ENCODE measurements around the gene LAMA2. TPM values are rescaled to one million over a fixed set of nuclear protein-coding genes. Genes with fewer than 3 reads are reported as not detected.

Gene LAMA2
- total RNA-seq, 1 experiment from 2014 or later: 4.2 TPM

DNA sequence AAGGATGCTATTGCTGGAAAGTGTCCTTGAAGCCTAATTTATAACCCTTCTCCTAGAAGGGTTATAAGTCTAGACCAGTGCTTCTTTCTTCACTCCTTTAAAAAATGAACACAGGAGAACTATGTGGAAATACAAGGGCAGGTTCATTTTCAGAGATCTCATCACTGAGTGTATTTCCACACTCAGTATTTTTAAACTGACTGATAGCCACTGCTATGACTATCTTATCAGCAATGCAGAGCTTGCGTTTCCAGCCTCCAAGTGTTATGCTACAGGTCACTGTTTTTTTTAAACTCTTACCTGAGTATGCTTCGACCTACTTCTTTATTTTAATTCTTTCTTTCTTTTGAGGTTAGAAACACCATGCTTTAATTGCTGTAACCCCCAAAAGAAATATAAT is 508.0 kb downstream of the LAMA2 start:
- Mint-ChIP-seq H3K9me3 (no peaks in the 10 kb centered on the region), H3K36me3 (ENCODE audit: insufficient read depth in 1 of 3, low read depth in 3 of 3) (no peaks in the 10 kb centered on the region), H3K27me3 (ENCODE audit: low read depth) (no peaks in the 10 kb centered on the region), H3K4me3 (no peak overlapping the region), H3K4me1 (peaks cover 0 to 9% of the 10 kb centered on the region in 2 experiments; a peak in 1 of 4 replicates), H3K27ac (no peak overlapping the region)
- Histone ChIP-seq H2BK12ac (ENCODE audit: insufficient read length, low read depth, low read length) (no peak overlapping the region), H3K9ac (ENCODE audit: extremely low read depth, insufficient read length, low read length) (no peak overlapping the region), H3K4ac (ENCODE audit: low read depth, low read length) (no peak overlapping the region), H4K8ac (replicated peaks; ENCODE audit: insufficient read length, low read depth, low read length) (no peak overlapping the region), H3T11ph (ENCODE audit: low read length) (no peak overlapping the region), H3K23ac (ENCODE audit: insufficient read length, low read depth, low read length) (no peak overlapping the region), H3K56ac (ENCODE audit: insufficient read length, low read depth, low read length) (no peak overlapping the region), H2BK15ac (ENCODE audit: low read depth, low read length) (no peak overlapping the region), H3K79me1 (ENCODE audit: insufficient read depth, low read depth, low read length, poor library complexity, severe bottlenecking) (no peaks in the 10 kb centered on the region), H3K9me3 (ENCODE audit: control insufficient read depth, low read depth, low read length) (no peaks in the 10 kb centered on the region), H3K4me1 (ENCODE audit: insufficient read depth, low read length) (no peaks in the 10 kb centered on the region), H4K5ac (ENCODE audit: insufficient read length, low read depth, low read length) (no peak overlapping the region), H4K91ac (ENCODE audit: insufficient read length, low read depth, low read length) (no peak overlapping the region), H4K20me1 (ENCODE audit: control insufficient read depth, insufficient read depth, insufficient read length) (no peaks in the 10 kb centered on the region), H3K27me3 (ENCODE audit: insufficient read depth, low read length) (no peaks in the 10 kb centered on the region), H2BK20ac (ENCODE audit: low read depth, low read length, poor library complexity, severe bottlenecking) (no peak overlapping the region), H3K18ac (ENCODE audit: insufficient read length, low read depth, low read length) (no peak overlapping the region), H3K4me2 (ENCODE audit: insufficient read depth, insufficient read length, low read length) (no peak overlapping the region), H3K14ac (ENCODE audit: insufficient read depth, low read length) (no peak overlapping the region), H2AFZ (ENCODE audit: low read length) (no peak overlapping the region), H2BK5ac (ENCODE audit: insufficient read length, low read length) (no peak overlapping the region), H2BK120ac (ENCODE audit: low read depth, low read length, poor library complexity, severe bottlenecking) (no peak overlapping the region), H3K27ac (ENCODE audit: insufficient read length, low read depth, low read length) (no peak overlapping the region), H3K23me2 (ENCODE audit: insufficient read length, low read depth, low read length, poor library complexity, severe bottlenecking) (no peaks in the 10 kb centered on the region), H2AK5ac (ENCODE audit: insufficient read length, low read length) (no peak overlapping the region), H3K79me2 (ENCODE audit: insufficient read depth, low read length) (no peaks in the 10 kb centered on the region)
- no peak for DNase-seq
- no CpG with 5 or more reads among the region's 2 CpGs for WGBS (ENCODE audit: extremely low coverage, insufficient read length, low lambda C conversion rate)
- TF ChIP-seq, protein P1, sequence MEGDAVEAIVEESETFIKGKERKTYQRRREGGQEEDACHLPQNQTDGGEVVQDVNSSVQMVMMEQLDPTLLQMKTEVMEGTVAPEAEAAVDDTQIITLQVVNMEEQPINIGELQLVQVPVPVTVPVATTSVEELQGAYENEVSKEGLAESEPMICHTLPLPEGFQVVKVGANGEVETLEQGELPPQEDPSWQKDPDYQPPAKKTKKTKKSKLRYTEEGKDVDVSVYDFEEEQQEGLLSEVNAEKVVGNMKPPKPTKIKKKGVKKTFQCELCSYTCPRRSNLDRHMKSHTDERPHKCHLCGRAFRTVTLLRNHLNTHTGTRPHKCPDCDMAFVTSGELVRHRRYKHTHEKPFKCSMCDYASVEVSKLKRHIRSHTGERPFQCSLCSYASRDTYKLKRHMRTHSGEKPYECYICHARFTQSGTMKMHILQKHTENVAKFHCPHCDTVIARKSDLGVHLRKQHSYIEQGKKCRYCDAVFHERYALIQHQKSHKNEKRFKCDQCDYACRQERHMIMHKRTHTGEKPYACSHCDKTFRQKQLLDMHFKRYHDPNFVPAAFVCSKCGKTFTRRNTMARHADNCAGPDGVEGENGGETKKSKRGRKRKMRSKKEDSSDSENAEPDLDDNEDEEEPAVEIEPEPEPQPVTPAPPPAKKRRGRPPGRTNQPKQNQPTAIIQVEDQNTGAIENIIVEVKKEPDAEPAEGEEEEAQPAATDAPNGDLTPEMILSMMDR (conservative IDR thresholded peaks at IDR 0.05): no peak
